ENCODE results near the gene CD37.

- no peak for TF ChIP-seq CTCF (IDR thresholded peaks at IDR 0.05; ENCODE audit: low read depth, low read length)
- TF ChIP-seq POLR2A (IDR thresholded peaks at IDR 0.05; ENCODE audit: extremely low read depth, insufficient read length): no peak
- no peak for TF ChIP-seq MAX (IDR thresholded peaks at IDR 0.05; ENCODE audit: low read depth, low read length)
Measured at GRCh38 chr19:49363268-49364082, 28.3 kb downstream of the CD37 start, which contains the start of gene DKKL1.
